ENCODE data around the gene NAP1L4. TPM values are rescaled to one million over a fixed set of nuclear protein-coding genes. Genes with fewer than 3 reads are reported as not detected.

The NAP1L4 gene
- total and polyA plus RNA-seq, 2 of the 8 experiments (the other 6 are each of a cell fraction or from before 2014, with no cell fraction given): 75.8 to 194 TPM

DNA sequence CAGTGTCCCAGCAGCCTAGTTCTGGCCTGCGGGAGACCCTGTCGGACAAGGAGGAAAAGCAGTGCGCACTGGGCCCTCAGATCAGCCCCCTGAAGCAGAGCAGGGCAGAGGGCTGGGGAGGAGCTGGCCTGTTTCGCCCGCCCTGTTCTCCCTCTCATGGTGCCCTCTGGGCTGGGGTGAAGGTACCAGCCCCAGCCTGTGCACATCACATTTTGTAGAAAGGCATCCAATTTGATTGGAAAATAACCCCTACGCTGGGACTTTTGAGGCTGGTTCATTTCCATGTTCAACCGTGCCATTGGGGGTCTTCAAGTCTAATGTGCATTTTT lies 832 bp upstream of the NAP1L4 start (continued):
- TF ChIP-seq SIRT6 (IDR thresholded peaks at IDR 0.05; ENCODE audit: low read length): no peak
- TF ChIP-seq PHF8 (conservative IDR thresholded peaks at IDR 0.05; ENCODE audit: low read depth, low read length): no peak
- TF ChIP-seq TAF1 (IDR thresholded peaks at IDR 0.05; ENCODE audit: low read depth, low read length): no peak
- TF ChIP-seq JUND (IDR thresholded peaks at IDR 0.05; ENCODE audit: low read length): no peak
- TF ChIP-seq SRF (IDR thresholded peaks at IDR 0.05; ENCODE audit: low read depth, low read length): no peak
- TF ChIP-seq FOSL1 (IDR thresholded peaks at IDR 0.05; ENCODE audit: insufficient read depth, low read depth, low read length): no peak
- TF ChIP-seq BACH1 (IDR thresholded peaks at IDR 0.05; ENCODE audit: low read length): no peak
- no peak for TF ChIP-seq SAP30 (IDR thresholded peaks at IDR 0.05; ENCODE audit: insufficient read depth, insufficient replicate concordance, low read length)

Data from H1 (cell line).